Hypothalamus (tissue), 51 donors: ENCODE data around the gene STIM1.

Experiments
- DNase-seq, 51 donors: peaks; one replicate each; lab custom pipeline; 2025; lab: John Stamatoyannopoulos, UW

STIM1 gene

DNA sequence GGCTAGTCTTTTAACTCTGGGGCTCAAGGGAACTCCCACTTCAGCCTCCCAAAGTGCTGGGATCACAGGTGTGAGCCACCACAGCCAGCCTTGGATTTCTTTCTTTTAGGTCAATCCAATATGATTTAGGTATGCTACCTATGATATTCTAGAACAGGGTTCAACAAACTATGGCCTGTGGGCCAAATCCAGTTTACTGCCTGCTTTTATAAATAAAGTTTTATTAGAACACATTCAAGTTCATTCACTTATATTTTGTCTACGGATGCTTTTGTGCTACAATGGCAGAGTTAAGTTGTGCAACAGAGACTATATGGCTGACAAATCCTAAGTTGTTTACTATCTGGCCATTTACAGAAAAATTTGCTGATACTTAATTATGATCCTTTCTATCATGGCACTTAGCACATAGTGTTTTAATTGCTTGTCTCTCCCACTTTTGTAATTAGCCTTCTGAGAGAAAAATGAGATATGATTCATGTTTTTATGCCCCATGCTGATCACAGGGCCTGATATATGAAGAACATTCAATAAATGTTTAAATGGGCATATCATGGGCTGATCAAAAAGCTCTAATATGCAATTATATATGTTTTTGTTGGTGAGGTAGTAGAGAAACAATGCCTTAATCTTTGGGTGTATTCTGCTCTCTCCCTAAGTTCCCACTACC, 109.6 kb downstream of the STIM1 start:
- DNase-seq, result no peak

DNA sequence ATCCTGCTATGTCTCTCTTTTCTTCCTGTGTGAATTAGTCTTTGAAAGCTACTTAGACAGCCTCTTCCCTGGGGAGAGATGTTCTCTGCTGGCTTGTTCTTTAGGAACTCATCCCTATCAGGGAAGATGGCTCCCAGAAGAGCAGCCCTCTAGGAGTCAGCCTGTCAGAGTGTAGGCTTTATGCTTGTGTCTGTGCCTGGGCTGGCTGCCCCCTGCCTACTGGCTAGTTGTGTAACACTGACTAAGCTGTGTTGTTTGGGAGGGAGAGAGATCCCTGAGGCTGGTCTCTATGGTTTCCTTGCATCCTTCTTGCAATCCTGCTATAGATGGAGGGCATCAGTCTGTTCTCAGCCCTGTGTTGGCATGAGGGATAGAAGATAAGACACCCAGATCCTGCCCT, 112.2 kb downstream of the STIM1 start:
- DNase-seq, result no peak

DNA sequence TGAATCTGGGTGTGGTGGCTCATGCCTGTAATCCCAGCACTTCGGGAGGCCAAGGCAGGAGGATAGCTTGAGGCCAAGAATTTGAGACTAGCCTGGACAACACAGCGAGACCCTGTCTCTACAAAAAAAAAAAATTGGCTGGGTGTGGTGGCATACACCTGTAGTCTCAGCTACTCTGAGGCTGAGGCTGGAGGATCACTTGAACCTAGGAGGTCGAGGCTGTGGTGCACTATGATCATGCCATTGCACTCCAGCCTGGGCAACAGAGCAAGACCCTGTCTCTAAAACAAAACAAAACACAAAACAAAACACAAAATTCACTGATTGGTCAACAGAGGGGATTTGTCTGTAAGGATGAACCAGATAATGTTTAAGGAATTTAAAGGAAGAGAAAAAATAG, 113.7 kb downstream of the STIM1 start:
- DNase-seq, result no peak

GRCh38 chr11:3969613-3970012, 114.1 kb downstream of the STIM1 start:
- no peak for DNase-seq

GRCh38 chr11:3970108-3970507, 114.6 kb downstream of the STIM1 start:
- no peak for DNase-seq

DNA sequence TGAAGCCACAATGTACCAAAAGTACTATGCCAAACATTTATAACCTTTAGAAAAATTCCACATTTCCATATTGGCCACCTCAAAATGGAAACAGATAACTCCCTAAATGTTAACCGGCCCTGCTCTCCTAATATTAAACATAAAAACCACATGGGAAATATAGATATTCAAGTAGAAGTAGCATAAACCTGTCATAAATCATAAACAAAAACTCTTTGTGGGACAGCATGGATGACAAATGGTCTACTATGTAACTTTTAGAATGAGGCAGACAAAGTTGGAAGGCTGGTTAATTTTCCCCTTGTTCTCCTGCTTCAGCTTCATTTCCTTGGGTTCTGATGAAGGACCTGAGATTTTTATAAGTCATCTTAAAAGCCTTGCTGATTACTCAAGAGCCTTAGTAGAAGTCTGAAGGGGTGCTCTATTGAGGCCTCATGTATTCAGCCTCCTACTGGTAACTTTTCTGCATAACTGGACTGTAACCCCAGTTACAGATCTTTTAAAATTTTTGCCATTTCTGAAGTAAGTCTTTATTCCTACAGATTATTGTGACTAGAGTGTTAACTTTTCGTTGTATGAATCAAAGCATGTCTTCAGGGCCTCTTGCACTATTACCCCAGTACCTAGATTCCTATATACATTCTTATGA, 116.4 kb downstream of the STIM1 start:
- DNase-seq, result no peak

GRCh38 chr11:3972431-3972830, 117.0 kb downstream of the STIM1 start:
- no peak for DNase-seq

DNA sequence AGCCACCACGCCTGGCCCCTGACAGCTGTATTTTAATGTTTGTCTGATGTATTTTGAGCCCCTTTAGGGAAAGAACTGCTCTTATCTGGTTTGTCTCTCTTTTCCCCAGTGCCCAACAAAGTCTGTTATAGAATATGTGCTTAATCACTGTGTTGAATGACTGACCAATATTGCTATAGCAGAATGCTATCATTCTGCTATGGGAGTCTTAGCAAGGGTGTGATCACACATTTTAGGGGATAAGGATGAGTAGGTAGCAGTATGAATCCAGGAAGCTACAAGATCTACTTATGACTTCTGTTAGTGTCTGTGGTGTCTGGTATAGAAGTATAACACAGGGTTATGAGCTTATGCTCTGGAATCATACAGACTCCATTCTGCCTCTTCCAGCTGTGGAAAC, 121.6 kb downstream of the STIM1 start:
- no peak for DNase-seq

GRCh38 chr11:3981084-3981633, 125.7 kb downstream of the STIM1 start:
- no peak for DNase-seq

- no peak for DNase-seq
Measured at GRCh38 chr11:3982431-3982830, 127.0 kb downstream of the STIM1 start.

DNA sequence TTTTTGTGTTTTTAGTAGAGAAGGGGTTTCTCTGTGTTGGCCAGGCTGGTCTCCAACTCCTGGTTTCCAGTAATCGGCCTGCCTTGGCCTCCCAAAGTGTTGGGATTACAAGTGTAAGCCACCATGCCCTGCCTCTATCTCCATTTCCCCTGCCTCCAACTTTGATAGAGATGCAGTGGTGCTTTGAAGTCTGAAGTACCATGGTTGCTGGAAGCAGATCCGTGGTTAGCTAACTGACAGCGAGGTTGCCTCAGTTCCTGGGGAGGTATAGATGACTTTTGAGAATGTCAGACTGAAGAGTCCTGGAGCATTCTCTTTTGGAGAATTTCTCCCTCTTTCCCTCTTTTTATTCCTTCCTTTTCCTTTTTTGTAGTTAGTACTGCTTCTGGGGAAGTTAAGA, 127.6 kb downstream of the STIM1 start:
- DNase-seq, result no peak

- no peak for DNase-seq
Measured at GRCh38 chr11:3984896-3985295, 129.4 kb downstream of the STIM1 start.

GRCh38 chr11:3985631-3986030, 130.2 kb downstream of the STIM1 start:
- DNase-seq, result no peak

DNA sequence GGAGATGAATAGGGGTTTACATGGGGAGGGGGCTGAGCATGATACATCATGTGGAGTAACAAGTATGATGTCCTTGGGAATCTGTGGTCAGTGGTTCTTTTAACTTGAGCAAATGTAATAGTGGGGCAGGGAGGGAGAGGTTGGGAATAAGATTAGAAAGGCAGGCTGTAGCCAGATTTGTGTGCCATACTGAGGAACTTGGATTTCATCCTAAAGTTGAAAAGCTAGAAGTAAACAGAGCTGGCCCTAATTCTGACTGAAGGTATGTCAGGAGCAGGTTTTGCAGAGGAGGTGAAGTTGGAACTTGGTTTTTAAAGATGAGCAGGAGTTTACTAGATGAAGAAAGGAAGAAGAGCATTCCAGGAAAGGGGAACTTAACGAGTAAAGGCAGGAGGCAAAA, 130.8 kb downstream of the STIM1 start:
- no peak for DNase-seq

DNA sequence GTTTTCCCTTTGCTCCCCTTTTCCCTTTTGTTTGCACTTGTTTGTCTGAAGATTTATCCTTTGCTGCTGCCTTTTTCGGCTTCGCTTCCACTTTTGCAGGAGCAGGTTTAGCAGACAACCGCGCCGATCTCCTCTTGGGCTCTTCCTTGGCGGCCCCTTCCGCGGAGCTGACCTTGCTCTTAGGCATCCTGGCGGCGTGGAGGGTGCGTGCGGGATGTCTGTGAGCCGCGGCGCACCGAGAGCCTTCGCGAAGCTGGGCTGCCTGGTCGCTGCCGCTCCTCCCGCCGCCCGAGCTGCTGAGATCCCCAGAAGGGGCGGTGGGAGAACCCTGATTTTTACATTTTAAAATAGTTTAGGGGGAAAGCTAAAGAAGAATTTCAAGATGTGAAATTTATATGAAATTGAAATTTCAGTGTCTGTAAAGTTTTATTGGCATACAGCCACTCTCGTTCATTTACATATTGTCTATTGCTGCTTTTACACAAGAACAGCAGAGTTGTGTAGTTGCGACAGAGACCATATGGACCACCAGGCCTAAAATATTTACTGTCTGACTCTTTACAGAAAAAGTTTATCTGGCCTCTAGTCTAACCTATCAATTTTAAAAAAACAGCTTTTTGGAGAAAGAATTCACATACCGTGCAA, 133.9 kb downstream of the STIM1 start:
- DNase-seq, result peak in 16 of 51 donors; percentile 1 to 24 (median 10)

- no peak for DNase-seq
Measured at GRCh38 chr11:3989921-3990290, 134.4 kb downstream of the STIM1 start.

DNA sequence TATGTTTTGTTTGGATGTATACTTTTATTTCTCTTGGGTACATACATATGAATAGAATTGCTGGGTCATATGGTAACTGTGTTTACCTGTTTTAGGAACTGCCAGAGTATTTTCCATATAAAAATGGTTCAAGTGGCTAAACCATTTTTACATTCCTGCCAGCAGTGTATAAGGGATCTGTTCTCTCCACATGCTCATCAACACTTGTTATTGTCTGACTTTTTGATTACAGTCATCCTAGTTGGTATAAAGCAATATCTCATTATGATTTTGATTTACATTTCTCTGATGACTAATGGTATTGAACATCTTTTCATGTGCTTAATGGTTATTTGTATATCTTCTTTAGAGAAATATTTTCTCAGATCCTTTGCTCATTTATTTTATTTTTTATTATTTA, 134.9 kb downstream of the STIM1 start:
- no peak for DNase-seq

DNA sequence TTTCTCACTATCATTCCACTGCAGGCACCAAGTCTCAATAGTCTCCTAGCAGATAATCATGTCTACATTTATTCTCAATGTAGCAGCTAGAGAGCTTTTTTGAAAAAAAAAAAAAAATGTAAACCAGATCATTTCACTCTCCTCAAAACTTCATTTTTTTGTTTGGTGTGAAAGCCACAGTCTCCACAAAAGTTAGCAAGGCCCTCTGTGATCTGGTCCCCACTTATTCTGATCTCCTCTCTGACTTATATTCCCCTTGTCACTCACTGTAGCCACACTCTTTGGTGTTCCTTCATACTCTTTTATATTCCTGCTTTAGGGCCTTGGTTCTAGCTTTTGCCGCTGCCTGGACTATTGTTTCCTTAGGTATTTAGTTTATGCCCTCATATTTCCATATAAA, 137.5 kb downstream of the STIM1 start:
- no peak for DNase-seq

GRCh38 chr11:3994030-3994640, 138.7 kb downstream of the STIM1 start:
- no peak for DNase-seq

DNA sequence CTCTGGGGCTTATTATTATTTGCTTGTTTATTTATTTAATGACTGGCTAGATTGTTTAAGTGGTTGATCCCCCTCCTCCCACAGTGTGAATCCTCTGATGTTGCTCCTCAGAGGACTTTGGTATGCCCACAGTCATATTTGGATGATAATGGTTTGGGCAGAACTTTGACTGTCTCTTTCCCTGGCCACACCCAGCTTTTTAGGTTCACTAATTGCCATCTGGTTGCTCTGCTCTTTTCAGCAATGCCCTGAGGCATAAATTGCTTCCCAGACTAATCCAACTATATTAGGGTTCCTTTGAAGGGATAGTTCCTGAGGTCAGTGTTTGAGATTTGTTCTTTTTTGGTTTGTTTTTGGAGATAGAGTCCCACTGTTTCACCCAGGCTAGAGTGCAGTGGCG, 139.8 kb downstream of the STIM1 start:
- DNase-seq, result no peak

- DNase-seq, result no peak
Measured at GRCh38 chr11:3995949-3996554, 140.6 kb downstream of the STIM1 start.
